Spleen (tissue), 11 donors: Measurements from ENCODE around the gene DPYD. TPM values are rescaled to one million over a fixed set of nuclear protein-coding genes. Genes with fewer than 3 reads are reported as not detected.

ENCODE experiments used
- DNase-seq: peaks from one replicate; pipeline ENCODE4 v3.0.0-alpha.2; 2020
- H3K27ac ChIP-seq, 8 donors: fragments of 200-600 bp; sonication (generic) in 7 of 8; 1 replicate in 4 of 8; 2 replicates in 4 of 8; pipeline versions ENCODE4 v1.5.0 to v1.8.0; 2016 to 2021; ENCODE audit warnings: inconsistent platforms in 4 of 8, mild to moderate bottlenecking in 4 of 8, moderate library complexity in 1 of 8
- H3K27me3 ChIP-seq, 7 donors: fragments of 200-600 bp; sonication (generic) in 6 of 7; replicated peaks in 1 of 7; 1 replicate in 4 of 7; 2 replicates in 3 of 7; pipeline versions ENCODE4 v1.5.0 to v1.8.0; 2016 to 2021; ENCODE audit warnings: inconsistent platforms in 3 of 7, mild to moderate bottlenecking in 1 of 7
- H3K36me3 ChIP-seq, 6 donors: fragments of 200-600 bp; sonication (generic) in 5 of 6; 1 replicate in 4 of 6; 2 replicates in 2 of 6; pipeline versions ENCODE4 v1.5.0 to v1.8.0; 2016 to 2021; ENCODE audit warnings: inconsistent platforms in 2 of 6
- H3K4me1 ChIP-seq, 6 donors: fragments of 200-600 bp; sonication (generic) in 5 of 6; 1 replicate in 3 of 6; 2 replicates in 3 of 6; pipeline versions ENCODE4 v1.5.0 to v1.8.0; 2016 to 2021; ENCODE audit warnings: inconsistent platforms in 3 of 6
- H3K4me3 ChIP-seq, 8 donors: fragments of 200-600 bp; sonication (generic) in 7 of 8; 1 replicate in 4 of 8; 2 replicates in 4 of 8; pipeline versions ENCODE4 v1.5.0 to v1.8.0; 2016 to 2021; ENCODE audit warnings: inconsistent platforms in 4 of 8, mild to moderate bottlenecking in 4 of 8, moderate library complexity in 2 of 8
- H3K9me3 ChIP-seq, 8 donors: fragments of 200-600 bp; sonication (generic) in 7 of 8; 1 replicate in 4 of 8; 2 replicates in 4 of 8; pipeline versions ENCODE4 v1.5.0 to v1.8.0; 2016 to 2021; ENCODE audit warnings: inconsistent platforms in 4 of 8
- CTCF ChIP-seq, 11 experiments: fragments of 200-600 bp in 7 of 11; fragments of 450-650 bp in 4 of 11; sonication (generic) in 4 of 11; IDR thresholded peaks in 8 of 11; conservative IDR thresholded peaks in 3 of 11; 1 replicate in 7 of 11; 2 replicates in 4 of 11; pipeline versions ENCODE4 v1.4.0 to v1.8.0; 2016 to 2021; ENCODE audit warnings: antibody characterized with exemption in 11 of 11, inconsistent platforms in 4 of 11, mild to moderate bottlenecking in 1 of 11
- POLR2A ChIP-seq, 3 donors: fragments of 450-650 bp; IDR thresholded peaks; one replicate each; pipeline ENCODE4 v1.5.1; 2017; ENCODE audit warnings: antibody characterized with exemption in 3 of 3, mild to moderate bottlenecking in 1 of 3
- POLR2AphosphoS5 ChIP-seq, 3 donors: sonication (generic); formaldehyde crosslinking; IDR thresholded peaks; one replicate each; pipeline ENCODE4 v1.5.1; 2017; ENCODE audit warnings: antibody characterized with exemption in 3 of 3
- WGBS, 5 donors: extraction: QIAGEN DNeasy Blood & Tissue Kit in 3 of 5; methylation state at CpG; one replicate each; pipeline versions ENCODE4 v1.1.5 to v1.1.7; 2013 to 2018; 5-methylcytosine and 5-hydroxymethylcytosine counted together
- intact Hi-C: fragments of 100-400 bp; cut with DNase I; formaldehyde crosslinking; loops from one replicate; pipeline ENCODE4 v1.15.0; 2023; ENCODE audit warnings: low total_unique reads
- polyA plus RNA-seq, 3 donors: library from polyadenylated mRNA; stranded (reverse); fragments of 200-250 nt; gene quantifications; one replicate each; pipeline ENCODE4 v1.2.1, GENCODE V29; 2013
- total RNA-seq, 7 donors: library from RNA; depleted of rRNA in 3 of 7; stranded (reverse); fragments of >200 nt in 3 of 7; fragmentation: NEBNext Ultra II Directional in 4 of 7; extraction: Animal tissue kit (Norgen Biotek cat#: 25700) in 4 of 7; gene quantifications; one replicate each; pipeline versions ENCODE4 v1.1.0 to v1.2.1, GENCODE V29; 2016 to 2021
- donor health status: healthy with polysubstance abuse.
- donor health status: DM: no; HTN: no; CAD: no; lungs with moderate emphysema.
- donor health status: DM: no; HTN: no; CAD: no.
- donor health status: Bipolar disorder and iron deficiency.
- donor health status: healthy.
- donor health status: DM: no; HTN: no; CAD: no.
- donor health status: DM: yes; HTN: yes; CAD: no.

The DPYD gene
- total and polyA plus RNA-seq, 10 donors: 7.3 to 114 (median 92.3) TPM

GRCh38 chr1:97929874-97930851 lies 9.3 kb upstream of the DPYD start:
- TF ChIP-seq POLR2A (IDR thresholded peaks at IDR 0.05): no peak
- TF ChIP-seq POLR2AphosphoS5 (IDR thresholded peaks at IDR 0.05): no peak
- TF ChIP-seq CTCF (IDR thresholded peaks at IDR 0.05 in 8 of 11, conservative IDR thresholded peaks at IDR 0.05 in 3 of 11): no peak
- intact Hi-C loops: no loop called here
- 75 to 91% (median 77%) methylated on average over 5 of the region's 5 CpGs for WGBS, 5 donors

GRCh38 chr1:97926017-97926708 lies 5.3 kb upstream of the DPYD start:
- no peak for DNase-seq
- H3K4me1 ChIP-seq: peaks cover 0 to 8% (median 4%) of the 10 kb centered on the region in 6 donors
- no peaks in the 10 kb centered on the region for H3K27me3 ChIP-seq
- H3K36me3 ChIP-seq: no peaks in the 10 kb centered on the region
- H3K9me3 ChIP-seq: no peaks in the 10 kb centered on the region
- intact Hi-C loops: no loop called here
- no peak for TF ChIP-seq CTCF (IDR thresholded peaks at IDR 0.05 in 8 of 11, conservative IDR thresholded peaks at IDR 0.05 in 3 of 11)
- no peak for TF ChIP-seq POLR2A (IDR thresholded peaks at IDR 0.05)
- TF ChIP-seq POLR2AphosphoS5 (IDR thresholded peaks at IDR 0.05): no peak
- H3K27ac ChIP-seq: no peak overlapping the region
- WGBS, 5 donors: 57 to 77% (median 69%) methylated on average over 3 of the region's 3 CpGs
- H3K4me3 ChIP-seq: no peak overlapping the region

More at GRCh38 chr1:97929874-97930851, 9.3 kb upstream of the DPYD start:
- Histone ChIP-seq H3K27me3 (no peaks in the 10 kb centered on the region), H3K36me3 (no peaks in the 10 kb centered on the region), H3K27ac (no peak overlapping the region), H3K4me3 (no peak overlapping the region), H3K9me3 (no peaks in the 10 kb centered on the region), H3K4me1 (no peaks in the 10 kb centered on the region)
- no peak for DNase-seq

GRCh38 chr1:97925151-97925550 lies 4.3 kb upstream of the DPYD start:
- Histone ChIP-seq H3K9me3 (no peaks in the 10 kb centered on the region), H3K4me1 (peaks cover 0 to 8% (median 4%) of the 10 kb centered on the region in 6 donors), H3K36me3 (no peaks in the 10 kb centered on the region), H3K27me3 (no peaks in the 10 kb centered on the region), H3K27ac (no peak overlapping the region), H3K4me3 (no peak overlapping the region)
- no peak for DNase-seq
- intact Hi-C loops: no loop called here
- TF ChIP-seq CTCF (IDR thresholded peaks at IDR 0.05 in 8 of 11, conservative IDR thresholded peaks at IDR 0.05 in 3 of 11) (no peak), POLR2A (IDR thresholded peaks at IDR 0.05) (no peak), POLR2AphosphoS5 (IDR thresholded peaks at IDR 0.05) (no peak)

GRCh38 chr1:97923811-97924210 lies 3.0 kb upstream of the DPYD start:
- H3K9me3 ChIP-seq: no peaks in the 10 kb centered on the region
- no peaks in the 10 kb centered on the region for H3K27me3 ChIP-seq
- H3K4me1 ChIP-seq: peaks cover 0 to 21% (median 12%) of the 10 kb centered on the region in 6 donors
- no peak overlapping the region for H3K27ac ChIP-seq
- intact Hi-C loops: no loop called here
- DNase-seq: no peak
- no peaks in the 10 kb centered on the region for H3K36me3 ChIP-seq
- 84 to 93% (median 91%) methylated on average over 2 of the region's 2 CpGs for WGBS, 5 donors
- no peak overlapping the region for H3K4me3 ChIP-seq
- TF ChIP-seq POLR2A (IDR thresholded peaks at IDR 0.05) (no peak), CTCF (IDR thresholded peaks at IDR 0.05 in 8 of 11, conservative IDR thresholded peaks at IDR 0.05 in 3 of 11) (no peak), POLR2AphosphoS5 (IDR thresholded peaks at IDR 0.05) (no peak)
